Inflammatory macrophage treated with lipopolysaccharide for 4 hours (primary cell): ENCODE results near the gene STK16.
"Not testable (repeated sequence)": the region's sequence is repeated elsewhere in the genome, so short reads cannot be mapped to it uniquely, and the experiment has no call there.

ENCODE experiments used
- DNase-seq: peaks from one replicate; pipeline ENCODE4 v3.0.0-alpha.2; 2020

STK16 gene

GRCh38 chr2:219272356-219272755 lies 27.1 kb downstream of the STK16 start:
- DNase-seq: no peak

- DNase-seq: no peak
Observed at GRCh38 chr2:219272995-219273394, 27.7 kb downstream of the STK16 start.

GRCh38 chr2:219273937-219274336 lies 28.7 kb downstream of the STK16 start:
- no peak for DNase-seq

DNA sequence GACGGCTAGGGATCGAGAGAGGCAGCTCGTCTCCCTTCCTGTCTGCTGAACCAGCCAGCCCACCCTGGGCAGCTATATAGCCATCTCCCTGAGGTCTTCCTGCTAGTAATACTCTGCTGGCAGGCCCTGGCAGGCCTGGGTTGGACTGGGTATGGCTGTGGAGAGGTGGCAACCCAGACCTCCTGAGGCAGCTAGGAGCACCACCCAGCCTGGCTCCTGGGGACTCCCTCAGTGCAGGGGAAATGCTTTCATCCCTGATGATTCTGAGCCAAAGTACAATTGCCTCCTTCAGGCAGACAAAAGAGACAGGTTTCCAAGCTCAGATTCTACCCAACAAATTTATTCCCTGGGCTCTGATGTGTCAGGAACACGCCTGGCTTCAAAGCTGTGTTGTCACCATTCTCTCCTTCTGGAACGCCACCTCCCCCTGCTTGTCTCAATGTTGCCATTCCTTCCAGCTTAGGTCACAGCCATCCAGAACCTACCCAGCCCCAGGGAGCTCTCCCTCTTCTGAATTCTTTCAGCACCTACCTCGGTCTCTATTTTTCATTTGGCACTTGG lies 29.2 kb downstream of the STK16 start:
- no peak for DNase-seq

DNA sequence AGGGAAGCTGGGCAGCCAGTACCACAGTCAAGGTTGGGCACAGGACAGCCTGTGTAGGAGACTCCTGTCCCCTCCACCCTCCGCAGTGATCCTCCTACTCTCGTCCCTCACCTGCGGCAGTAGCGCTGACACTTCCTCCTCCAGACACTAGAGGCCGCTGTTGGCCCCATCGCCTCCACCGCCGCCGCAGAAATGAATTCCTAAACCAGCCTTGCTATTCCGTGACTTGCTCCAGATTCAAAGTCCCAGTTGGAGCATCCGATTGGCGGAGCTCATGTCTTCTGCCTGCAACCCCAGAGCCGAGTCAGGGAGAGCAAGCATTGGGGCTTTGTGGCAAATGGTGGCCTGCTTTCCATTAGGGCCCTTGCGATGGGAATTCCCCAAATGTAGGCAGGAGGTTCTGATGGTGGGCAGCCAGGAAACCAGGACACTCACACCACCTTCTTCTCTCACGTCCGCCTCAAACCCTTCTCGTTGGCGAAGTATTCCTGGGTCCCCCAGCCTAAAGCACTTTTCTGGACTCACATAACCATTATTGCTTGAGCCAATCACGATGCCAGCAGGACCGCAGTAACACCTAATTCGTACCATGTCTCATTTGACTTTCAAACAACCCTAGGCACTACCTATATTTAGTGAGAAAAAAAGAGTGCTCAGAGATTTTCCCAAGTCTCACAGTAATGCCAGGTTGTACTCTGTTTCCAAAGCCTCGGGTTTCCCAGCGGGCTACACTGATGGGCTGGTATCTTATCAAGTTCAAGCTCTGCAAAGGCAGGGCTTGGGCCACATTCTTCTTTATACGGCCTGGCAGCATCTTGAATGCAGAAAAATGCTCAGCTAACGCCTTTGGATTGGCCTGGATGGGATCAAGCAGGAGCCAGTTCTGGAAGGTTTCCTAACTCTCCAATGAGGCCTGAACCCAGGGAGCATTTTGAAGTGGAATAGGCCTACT lies 32.7 kb downstream of the STK16 start:
- DNase-seq: peak; percentile 55

DNA sequence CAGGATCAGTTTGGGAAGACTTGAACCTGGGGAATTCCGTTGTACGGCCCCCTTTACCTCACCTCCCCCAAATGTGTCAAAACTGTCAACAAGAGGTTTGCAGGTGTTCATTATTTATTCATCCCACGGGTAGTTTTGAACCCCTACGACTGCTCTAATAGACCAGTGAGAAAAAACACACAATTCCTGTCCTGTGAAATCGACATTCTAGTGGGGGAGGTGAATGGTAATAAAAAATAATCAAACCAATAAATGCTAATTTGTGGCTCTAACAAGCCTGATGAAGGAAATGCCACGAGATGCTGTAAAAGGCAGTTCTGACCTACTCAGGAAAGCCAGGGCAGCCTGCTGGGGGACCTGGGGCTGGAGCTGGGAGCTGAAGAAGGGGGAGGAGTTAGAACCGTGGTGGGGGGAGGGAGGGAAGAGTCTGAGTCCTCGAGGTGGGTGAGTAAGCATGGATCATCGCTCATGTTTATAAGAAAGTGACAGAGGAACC lies 33.4 kb downstream of the STK16 start:
- no peak for DNase-seq

DNA sequence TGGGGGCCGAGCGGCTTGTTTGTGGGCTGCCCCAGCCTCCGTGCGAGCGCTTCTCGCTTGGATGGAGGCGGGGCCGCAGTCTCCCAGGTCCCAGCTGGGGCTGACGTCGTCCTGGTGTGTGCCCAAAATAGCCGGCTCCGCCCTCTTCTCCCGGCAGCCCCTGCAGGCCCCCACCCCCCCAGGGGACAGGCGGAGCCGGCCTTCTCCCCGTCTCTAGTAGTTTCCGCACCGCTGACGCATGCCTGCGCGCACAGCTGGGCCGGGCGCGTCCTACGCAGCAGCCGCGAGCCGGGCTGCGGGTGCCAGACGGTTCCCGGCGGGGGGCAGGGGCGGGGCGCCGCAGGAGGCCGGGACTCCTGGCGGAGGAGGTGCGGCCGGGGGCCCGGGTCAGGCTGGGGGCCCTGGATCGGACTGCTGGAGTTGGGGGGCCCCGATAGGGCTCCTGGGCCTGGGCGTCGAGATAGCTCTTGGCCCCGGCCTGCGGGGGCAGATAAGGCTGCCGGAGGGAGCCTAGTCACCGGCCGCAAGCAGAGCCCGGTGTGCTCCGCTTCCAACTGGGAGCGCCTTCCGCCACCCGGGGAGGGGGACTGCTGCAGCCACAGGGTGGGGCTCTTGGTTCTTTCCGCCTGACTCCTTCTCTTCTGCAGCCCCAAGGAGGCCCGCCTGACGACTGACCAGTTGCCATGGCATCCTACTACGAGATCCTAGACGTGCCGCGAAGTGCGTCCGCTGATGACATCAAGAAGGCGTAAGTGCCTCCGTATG lies 34.1 kb downstream of the STK16 start, which contains the start of gene DNAJB2:
Gene DNAJB2 (plus strand): TSS at position 216 of the 765 bp plus-strand sequence. CDS start 468 bp downstream, at position 684.
- peak; percentile 100 for DNase-seq

- no peak for DNase-seq
Observed at GRCh38 chr2:219279916-219280516, 34.7 kb downstream of the STK16 start.

- DNase-seq: no peak
Observed at GRCh38 chr2:219280651-219281050, 35.4 kb downstream of the STK16 start.

DNA sequence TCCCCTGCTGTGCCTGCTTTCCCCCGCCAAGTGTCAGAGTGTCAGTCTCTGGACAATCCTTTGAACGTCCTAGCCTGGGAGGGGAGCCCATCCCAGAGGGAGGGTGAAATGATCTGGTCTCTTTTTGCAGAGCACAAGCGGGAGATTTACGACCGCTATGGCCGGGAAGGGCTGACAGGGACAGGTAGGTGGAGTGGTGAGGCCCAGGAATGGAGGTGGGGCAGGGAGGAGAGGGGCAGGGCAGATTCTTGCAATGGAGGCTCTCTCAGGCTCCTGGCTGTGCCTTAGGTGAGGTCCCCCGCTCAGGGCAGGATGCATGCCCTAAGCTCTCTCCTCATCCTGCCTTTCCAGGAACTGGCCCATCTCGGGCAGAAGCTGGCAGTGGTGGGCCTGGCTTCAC lies 36.3 kb downstream of the STK16 start:
- DNase-seq: no peak

DNA sequence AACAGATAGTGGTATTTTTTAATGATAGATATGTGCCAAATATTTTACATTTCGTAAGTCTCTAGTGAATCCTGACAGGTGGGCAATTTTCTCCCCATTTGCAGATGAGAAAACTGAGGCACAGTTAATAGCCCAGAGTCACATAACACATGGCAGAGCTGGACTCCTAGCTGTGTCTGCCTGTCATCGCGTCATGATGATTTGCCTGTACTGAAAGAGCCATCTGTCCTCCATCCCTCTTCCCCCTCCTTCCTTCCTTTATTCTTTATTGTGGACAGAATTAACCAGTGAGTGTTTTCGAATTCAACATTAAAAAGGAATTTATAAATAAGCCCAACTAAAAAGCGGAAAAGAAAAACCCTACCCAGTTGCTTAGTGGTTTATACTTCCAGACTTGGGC lies 37.1 kb downstream of the STK16 start:
- no peak for DNase-seq

- no peak for DNase-seq
Observed at GRCh38 chr2:219282943-219283581, 37.8 kb downstream of the STK16 start.

DNA sequence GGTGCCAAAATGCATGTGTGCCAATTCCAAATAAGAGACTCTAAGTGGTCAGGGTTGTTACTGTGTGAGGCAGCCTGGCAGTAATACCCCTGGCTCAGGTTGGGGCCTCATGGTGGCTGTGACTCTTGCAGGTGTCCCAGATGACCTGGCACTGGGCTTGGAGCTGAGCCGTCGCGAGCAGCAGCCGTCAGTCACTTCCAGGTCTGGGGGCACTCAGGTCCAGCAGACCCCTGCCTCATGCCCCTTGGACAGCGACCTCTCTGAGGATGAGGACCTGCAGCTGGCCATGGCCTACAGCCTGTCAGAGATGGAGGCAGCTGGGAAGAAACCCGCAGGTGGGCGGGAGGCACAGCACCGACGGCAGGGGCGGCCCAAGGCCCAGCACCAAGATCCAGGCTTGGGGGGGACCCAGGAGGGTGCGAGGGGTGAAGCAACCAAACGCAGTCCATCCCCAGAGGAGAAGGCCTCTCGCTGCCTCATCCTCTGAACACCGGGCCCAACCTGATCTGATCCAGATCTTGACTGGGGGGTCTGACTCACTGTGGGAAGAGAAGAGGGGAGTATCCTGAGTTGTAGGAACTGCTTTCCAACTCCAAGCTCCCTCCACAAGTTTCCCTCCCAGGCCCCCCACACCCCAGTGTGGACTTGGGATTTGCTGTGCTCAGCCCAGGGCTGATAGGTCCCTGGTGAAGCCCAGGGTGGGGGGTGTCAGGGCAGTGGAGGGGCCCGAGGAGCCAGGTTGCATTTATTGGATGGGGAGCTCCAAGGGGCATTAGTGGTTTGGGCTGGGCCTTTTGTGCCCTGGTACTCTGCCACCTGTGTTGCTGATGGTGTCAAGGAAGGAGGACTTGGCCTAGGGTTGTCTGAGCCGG lies 39.5 kb downstream of the STK16 start:
- DNase-seq: no peak

DNA sequence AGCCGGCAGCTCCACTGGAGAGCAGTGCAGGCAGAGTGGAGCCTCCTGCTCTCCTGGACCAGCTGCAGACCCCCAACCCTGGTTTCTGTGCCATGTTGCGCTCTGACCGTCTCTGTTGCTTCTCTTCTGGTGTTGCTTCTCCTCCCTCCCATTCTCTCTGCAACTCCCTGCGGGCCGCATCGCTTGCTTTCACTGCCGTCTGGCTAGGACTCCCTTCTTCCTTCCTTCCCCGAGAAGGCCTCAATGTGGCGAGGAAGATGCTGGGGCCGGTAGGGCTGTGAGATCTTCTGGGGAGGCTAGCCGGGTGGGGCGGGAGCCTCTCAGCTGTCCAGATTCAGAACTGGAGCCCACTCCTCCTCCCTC lies 40.1 kb downstream of the STK16 start:
- DNase-seq: no peak

DNA sequence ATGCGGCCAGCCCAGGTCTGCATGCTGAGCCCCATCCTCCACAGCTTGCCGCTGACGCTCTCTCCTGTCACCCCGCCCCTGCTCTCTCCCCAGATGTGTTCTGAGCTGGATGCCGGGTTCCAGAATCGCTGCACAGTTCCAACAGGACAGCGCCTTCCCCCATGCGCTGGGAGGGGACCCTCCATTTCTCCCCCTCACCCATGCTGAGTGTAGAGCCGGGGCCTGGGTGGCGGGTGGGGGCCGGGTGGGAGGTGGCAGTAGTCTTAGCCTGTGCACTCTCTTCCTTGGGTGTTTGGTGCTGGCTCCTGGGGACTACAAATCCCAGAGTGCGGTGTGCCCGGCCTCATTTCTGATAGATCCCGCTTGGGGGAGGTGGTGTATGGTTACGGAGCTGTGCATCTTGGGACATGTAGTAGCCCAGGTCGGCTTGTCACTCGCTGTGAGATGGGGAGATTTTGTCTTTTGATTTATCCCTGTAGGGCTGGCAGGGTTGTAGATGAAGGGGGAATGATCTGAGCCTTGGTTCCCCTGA lies 40.7 kb downstream of the STK16 start:
- DNase-seq: no peak

DNA sequence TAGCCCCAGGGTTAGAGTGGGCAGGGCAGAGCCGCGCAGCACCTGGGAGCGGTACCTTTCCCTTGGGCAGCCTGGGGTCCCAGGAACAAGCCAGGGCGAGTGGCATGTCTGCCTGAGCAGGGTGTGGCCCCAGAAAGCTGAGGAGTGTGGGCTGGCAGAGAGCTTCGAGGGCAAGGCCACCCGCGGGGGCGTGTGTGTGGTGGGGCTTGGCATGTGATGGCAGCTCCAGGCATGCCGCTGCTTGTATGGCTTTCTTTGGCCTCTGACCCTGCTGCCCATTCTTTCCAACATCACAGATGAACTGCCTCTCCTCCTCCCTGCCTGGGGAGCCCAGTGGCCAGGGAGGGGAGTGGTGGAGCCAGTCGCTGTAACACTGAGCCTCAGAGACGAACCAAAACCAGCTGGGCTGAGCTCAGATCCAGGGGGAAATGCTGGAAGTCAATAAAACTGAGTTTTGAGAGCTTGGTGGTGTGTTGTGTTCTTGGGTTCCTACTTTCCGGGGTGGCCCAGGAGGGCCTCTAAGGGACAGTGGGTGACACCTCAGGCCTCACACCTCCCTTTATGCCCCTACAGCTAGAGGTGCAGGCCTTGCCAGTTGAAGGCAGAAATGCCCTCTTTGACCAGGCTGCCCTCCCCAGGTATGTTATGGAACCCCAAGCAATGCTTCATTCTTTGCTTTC lies 41.3 kb downstream of the STK16 start:
- DNase-seq: no peak

DNA sequence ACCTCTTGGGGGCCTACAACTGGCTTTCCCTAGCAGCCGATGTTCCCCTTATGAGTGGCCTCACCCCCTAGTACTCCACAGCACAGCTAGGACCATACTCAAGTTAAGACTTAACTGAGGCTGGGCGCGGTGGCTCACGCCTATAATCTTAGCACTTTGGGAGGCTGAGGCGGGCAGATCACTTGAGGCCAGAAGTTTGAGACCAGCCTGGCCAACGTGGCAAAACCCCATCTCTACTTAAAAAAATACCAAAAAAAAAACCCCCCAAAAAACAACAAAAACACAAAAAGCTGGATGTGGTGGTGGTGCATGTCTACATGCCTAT lies 41.8 kb downstream of the STK16 start:
- DNase-seq: not testable (repeated sequence)

DNA sequence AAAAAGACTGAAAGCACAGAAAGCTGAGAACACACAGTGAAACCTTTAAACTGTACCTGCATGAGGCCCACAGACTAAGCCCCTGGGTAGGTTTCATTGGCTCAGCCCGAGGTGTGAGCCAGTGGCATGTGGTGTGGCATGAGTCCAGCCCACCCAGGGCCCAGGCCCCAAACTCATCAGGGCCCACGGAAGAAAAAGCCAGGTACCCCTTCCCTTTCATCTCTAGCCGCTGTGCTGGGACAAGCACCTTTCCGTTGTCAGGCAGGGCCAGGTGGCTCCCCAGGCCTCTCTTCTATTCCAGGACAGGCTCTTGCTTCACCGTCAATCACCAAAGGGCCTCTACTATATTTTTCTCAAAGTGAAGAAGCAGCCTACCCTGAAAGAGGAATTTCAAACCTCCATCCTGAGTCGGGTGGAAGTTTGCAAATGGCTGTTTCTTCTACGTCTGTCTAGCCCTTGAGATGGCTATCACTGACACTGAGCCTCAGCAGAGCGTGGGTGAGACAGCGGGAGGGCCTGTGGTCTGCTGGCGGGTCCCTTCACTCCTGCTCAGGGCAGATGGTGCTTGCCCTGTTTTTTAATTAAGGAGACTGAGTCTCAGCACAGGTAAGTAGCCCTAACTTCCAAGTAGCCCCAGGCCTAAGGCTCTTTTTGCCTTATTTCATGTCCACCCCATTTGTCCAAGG lies 42.4 kb downstream of the STK16 start:
- no peak for DNase-seq

DNA sequence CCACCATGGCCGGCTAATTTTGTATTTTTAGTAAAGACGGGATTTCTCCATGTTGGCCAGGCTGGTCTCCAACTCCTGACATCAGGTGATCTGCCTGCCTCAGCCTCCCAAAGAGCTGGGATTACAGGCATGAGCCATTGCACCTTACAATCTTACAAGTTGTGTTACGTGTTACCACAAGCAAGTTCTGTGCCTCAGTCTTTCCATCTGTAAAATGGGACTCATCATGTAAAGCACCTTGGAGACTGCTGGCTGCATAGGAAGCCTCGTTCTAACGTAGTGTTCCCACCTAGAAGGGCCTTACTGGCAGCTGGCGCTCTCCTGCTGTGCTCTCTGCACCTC lies 43.9 kb downstream of the STK16 start:
- no peak for DNase-seq
